BJ (cell line): Measurements from ENCODE around the gene LRRC73. TPM values are rescaled to one million over a fixed set of nuclear protein-coding genes. Genes with fewer than 3 reads are reported as not detected.
A peak's percentile ranks its signal among the peaks of the same experiment; 100 is the strongest.

Experiments
- CTCF ChIA-PET: fragments of 350-600 bp; formaldehyde crosslinking; extraction: SDS; loops from one replicate; lab custom pipeline; 2021; ENCODE audit warnings: antibody characterized with exemption, inconsistent platforms; lab: Yijun Ruan, JAX
- POLR2A ChIA-PET: fragments of 300-600 bp; sonication (Branson Sonifier 250); formaldehyde crosslinking; extraction: SDS; loops from one replicate; lab custom pipeline; 2021; ENCODE audit warnings: antibody characterized with exemption; lab: Charles Lee
- DNase-seq: peaks from one replicate; pipeline ENCODE4 v3.0.0-alpha.2; 2011; ENCODE audit warnings: low read depth
- H3K27me3 ChIP-seq: 2 replicates; pipeline ENCODE4 v1.6.0; 2011; ENCODE audit warnings: low read length; ENCODE audit not compliant: control insufficient read depth, insufficient read depth
- H3K36me3 ChIP-seq: 2 replicates; pipeline ENCODE4 v1.5.1; 2011; ENCODE audit warnings: low read length; ENCODE audit not compliant: control insufficient read depth, insufficient read depth
- H3K4me3 ChIP-seq: 2 replicates; pipeline ENCODE4 v1.5.1; 2011; ENCODE audit warnings: low read depth, mild to moderate bottlenecking, control low read depth, low read length
- CTCF ChIP-seq: IDR thresholded peaks from 2 replicates; pipeline ENCODE4 v1.5.1; 2011; ENCODE audit warnings: low read depth, mild to moderate bottlenecking, control low read depth, inconsistent platforms, low read length, moderate library complexity; ENCODE audit not compliant: insufficient read depth
- polyA plus RNA-seq: library from polyadenylated mRNA; depleted of rRNA; stranded (reverse); fragments of >200 nt; gene quantifications from 2 replicates; pipeline ENCODE4 v1.2.3, GENCODE V29; 2011

LRRC73 gene
- polyA plus RNA-seq, 1 experiment: 0.33 TPM

- CTCF ChIA-PET: interaction anchor here (0.7 to 2.0 kb wide), 3 partner anchors 15 to 21 kb away, joined by 3 to 6 read pairs (median 4); no protein-coding TSS in a partner anchor
- Histone ChIP-seq H3K36me3 (no peaks in the 10 kb centered on the region; the same call in 1 of the 2 replicates), H3K4me3 (peak overlapping the region; percentile 66), H3K27me3 (no peaks in the 10 kb centered on the region)
- TF ChIP-seq CTCF: no peak
- POLR2A ChIA-PET: interaction anchor here (0.6 to 0.7 kb wide), 2 partner anchors 15 to 90 kb away, joined by 4 to 5 read pairs; no protein-coding TSS in a partner anchor
- no peak for DNase-seq
Observed at GRCh38 chr6:43478008-43478372, 32.2 kb downstream of the LRRC73 start.

GRCh38 chr6:43477235-43478007, 32.7 kb downstream of the LRRC73 start, which contains the start of gene TJAP1:
TJAP1 (plus strand) TSS chr6:43477570; CDS start chr6:43499002, 21,432 bp downstream.
- DNase-seq: no peak
- peak within 1 kb of the TSS; percentile 66 for H3K4me3 ChIP-seq
- ChIA-PET POLR2A (interaction anchor here (0.6 to 0.7 kb wide), 3 partner anchors 15 to 469 kb away, joined by 3 to 13 read pairs (median 4); no protein-coding TSS in a partner anchor), CTCF (interaction anchor here (0.6 to 2.0 kb wide), 7 partner anchors 16 to 297 kb away, joined by 3 to 6 read pairs (median 4); partner anchors contain the start of gene ZNF318)
- H3K27me3 ChIP-seq: no peaks in the 10 kb centered on the region
- no peak for TF ChIP-seq CTCF
- no peaks in the 10 kb centered on the region; the same call in 1 of the 2 replicates for H3K36me3 ChIP-seq

DNA sequence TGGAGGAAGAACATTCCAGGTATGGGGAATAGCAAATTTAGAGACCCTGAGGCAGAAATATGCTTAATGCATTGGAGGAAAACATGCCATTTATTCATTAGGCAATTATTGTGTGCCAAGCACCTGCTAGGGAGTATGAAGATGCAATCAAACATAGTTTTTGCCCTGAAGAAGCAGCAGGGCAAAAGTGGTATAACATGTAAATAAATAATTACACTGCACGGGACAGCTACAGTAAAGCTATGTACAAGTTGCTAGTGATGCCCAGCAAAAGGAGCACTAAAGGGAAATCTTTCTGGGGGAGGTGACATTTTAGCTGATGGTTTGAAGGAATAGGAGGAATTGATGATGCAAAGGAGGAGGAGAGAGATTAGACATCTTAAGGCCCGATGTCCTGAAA, 33.4 kb downstream of the LRRC73 start:
- H3K4me3 ChIP-seq: peak overlapping the region; percentile 66; the same call in 1 of the 2 replicates
- H3K27me3 ChIP-seq: no peaks in the 10 kb centered on the region
- no peak for DNase-seq
- TF ChIP-seq CTCF: no peak
- ChIA-PET POLR2A (interaction anchor here (0.6 to 0.7 kb wide), 2 partner anchors 30 to 468 kb away, joined by 3 to 13 read pairs; no protein-coding TSS in a partner anchor), CTCF (interaction anchor here (0.6 to 2.0 kb wide), 5 partner anchors 17 to 298 kb away, joined by 3 to 5 read pairs (median 4); partner anchors contain the start of gene ZNF318)
- no peaks in the 10 kb centered on the region; the same call in 1 of the 2 replicates for H3K36me3 ChIP-seq

- Histone ChIP-seq H3K36me3 (no peaks in the 10 kb centered on the region), H3K27me3 (no peaks in the 10 kb centered on the region), H3K4me3 (no peak overlapping the region)
- ChIA-PET CTCF (interaction anchor here (1.1 kb wide), 1 partner anchor 10 kb away, joined by 3 read pairs; no protein-coding TSS in a partner anchor), POLR2A (no interaction called here)
- no peak for DNase-seq
- no peak for TF ChIP-seq CTCF
Observed at GRCh38 chr6:43475516-43475915, 34.6 kb downstream of the LRRC73 start.

DNA sequence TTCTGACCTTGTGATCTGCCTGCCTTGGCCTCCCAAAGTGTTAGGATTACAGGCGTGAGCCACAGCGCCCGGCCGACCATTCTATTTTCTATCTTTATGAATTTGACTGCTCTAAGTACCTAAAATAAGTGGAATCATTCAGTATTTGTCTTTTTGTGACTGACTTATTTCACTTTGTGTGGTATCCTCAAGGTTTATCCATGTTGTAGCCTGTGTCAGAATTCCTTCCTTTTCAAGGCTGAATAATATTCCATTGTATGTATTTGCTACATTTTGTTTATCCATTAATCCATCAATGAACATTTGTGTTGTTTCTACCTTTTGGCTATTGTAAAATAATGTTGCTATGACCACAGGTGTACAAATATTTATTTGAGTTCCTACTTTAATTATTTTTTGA, 37.6 kb downstream of the LRRC73 start:
- no peak for DNase-seq
- H3K4me3 ChIP-seq: no peak overlapping the region
- TF ChIP-seq CTCF: no peak
- POLR2A ChIA-PET: no interaction called here
- H3K27me3 ChIP-seq: no peaks in the 10 kb centered on the region
- CTCF ChIA-PET: interaction anchor here (1.0 to 1.9 kb wide), 4 partner anchors 12 to 34 kb away, joined by 3 to 5 read pairs (median 4); no protein-coding TSS in a partner anchor
- H3K36me3 ChIP-seq: no peaks in the 10 kb centered on the region
